HUDEP-2 (cell line): ENCODE results near the gene RUNX1.

Source experiments
- DNase-seq, 76 experiments: peaks; one replicate each; lab custom pipeline; 2025; ENCODE audit not compliant: unreplicated experiment in 76 of 76; lab: John Stamatoyannopoulos, UW

Gene RUNX1

GRCh38 chr21:35037384-35037765 lies 11.7 kb downstream of the RUNX1 start:
- no peak for DNase-seq

- DNase-seq = no peak
These were observed 12.4 kb downstream of the RUNX1 start for GRCh38 chr21:35036465-35037383.

- no peak for DNase-seq
These were observed 13.5 kb downstream of the RUNX1 start for GRCh38 chr21:35035581-35035980.

- DNase-seq = no peak
These were observed 14.0 kb downstream of the RUNX1 start for GRCh38 chr21:35035116-35035515.

GRCh38 chr21:35034203-35034926 lies 14.7 kb downstream of the RUNX1 start:
- DNase-seq = no peak

GRCh38 chr21:35032474-35033263 lies 16.4 kb downstream of the RUNX1 start:
- no peak for DNase-seq

GRCh38 chr21:35028451-35028978 lies 20.6 kb downstream of the RUNX1 start:
- no peak for DNase-seq

- DNase-seq = peak in 3 of 76 experiments; percentile 14 to 20 (median 14)
These were observed 21.3 kb downstream of the RUNX1 start for GRCh38 chr21:35027563-35028450.

- DNase-seq = peak; percentile 58 to 98 (median 93)
These were observed 22.2 kb downstream of the RUNX1 start for GRCh38 chr21:35026617-35027562.

GRCh38 chr21:35026153-35026500 lies 23.0 kb downstream of the RUNX1 start:
- peak in 3 of 76 experiments; percentile 22 to 49 (median 38) for DNase-seq

- DNase-seq = no peak
These were observed 23.6 kb downstream of the RUNX1 start for GRCh38 chr21:35025206-35026152.

GRCh38 chr21:35024513-35024912 lies 24.6 kb downstream of the RUNX1 start:
- DNase-seq = no peak

- no peak for DNase-seq
These were observed 25.1 kb downstream of the RUNX1 start for GRCh38 chr21:35024071-35024420.

- no peak for DNase-seq
These were observed 25.6 kb downstream of the RUNX1 start for GRCh38 chr21:35023396-35024070.

- DNase-seq = no peak
These were observed 27.6 kb downstream of the RUNX1 start for GRCh38 chr21:35021546-35021945.

- DNase-seq = no peak
These were observed 28.2 kb downstream of the RUNX1 start for GRCh38 chr21:35020902-35021301.

- no peak for DNase-seq
These were observed 28.7 kb downstream of the RUNX1 start for GRCh38 chr21:35020436-35020835.
